ENCODE results near the gene CHRNE. TPM values are rescaled to one million over a fixed set of nuclear protein-coding genes. Genes with fewer than 3 reads are reported as not detected.
A peak's percentile ranks its signal among the peaks of the same experiment; 100 is the strongest.

Gene CHRNE
- total and polyA plus RNA-seq, 2 experiments from 2014 or later = 0.24 to 1.2 TPM

DNA sequence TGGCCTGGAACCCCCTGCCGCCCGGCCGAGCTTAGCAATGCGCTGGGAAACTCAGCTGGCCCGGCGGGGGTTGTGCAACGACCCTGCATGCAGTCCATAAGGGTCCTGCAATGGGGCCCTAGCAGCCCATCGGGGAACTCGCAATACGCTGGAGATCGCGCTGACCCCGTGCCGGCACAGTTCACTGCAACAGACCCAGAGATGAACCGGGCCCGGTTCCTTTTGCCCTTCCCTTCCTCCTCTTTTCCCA lies 36.6 kb upstream of the CHRNE start:
- Mint-ChIP-seq H3K4me3 (peak overlapping the region; percentile 92), H3K36me3 (ENCODE audit: low read depth) (peaks cover 74% of the 10 kb centered on the region), H3K27me3 (ENCODE audit: insufficient read depth, low read depth, poor library complexity) (peaks cover 19% of the 10 kb centered on the region), H3K9me3 (no peaks in the 10 kb centered on the region), H3K4me1 (peaks cover 30% of the 10 kb centered on the region), H3K27ac (peak overlapping the region; percentile 94)
- no peaks in the 10 kb centered on the region for H3K27me3 ChIP-seq (ENCODE audit: insufficient read depth)
- H3K4me3 ChIP-seq = peak overlapping the region; percentile 78
- no peaks in the 10 kb centered on the region for H3K9me2 ChIP-seq (ENCODE audit: insufficient read depth)
- H4K20me1 ChIP-seq (replicated peaks; ENCODE audit: insufficient read depth) = peaks cover 19% of the 10 kb centered on the region; the same call in 1 of the 2 replicates
- 0 out of 2 replicates have a peak overlapping the region, but pooled peaks have one; percentile 26 for H2AFZ ChIP-seq
- H3K4me2 ChIP-seq = peak overlapping the region; percentile 100
- ATAC-seq = peak; percentile 12
- peaks cover 5% of the 10 kb centered on the region; the same call in 1 of the 2 replicates for H3K36me3 ChIP-seq (ENCODE audit: insufficient read depth)
- peak; percentile 55 for DNase-seq (ENCODE audit: low spot score)
- H3K27ac ChIP-seq (ENCODE audit: low read depth) = peak overlapping the region; percentile 84
- peaks cover 20% of the 10 kb centered on the region for H3K4me1 ChIP-seq (ENCODE audit: insufficient read depth)
- H3K79me2 ChIP-seq (replicated peaks; ENCODE audit: insufficient read depth) = peaks cover 34% of the 10 kb centered on the region
- TF ChIP-seq ZNF331 (CRISPR knock-in tag; IDR thresholded peaks at IDR 0.05; ENCODE audit: low read depth) (no peak), STAT1 (IDR thresholded peaks at IDR 0.05; ENCODE audit: unreplicated experiment) (no peak), ZNF114 (CRISPR knock-in tag; IDR thresholded peaks at IDR 0.05) (no peak)
- TF ChIP-seq, protein P1, sequence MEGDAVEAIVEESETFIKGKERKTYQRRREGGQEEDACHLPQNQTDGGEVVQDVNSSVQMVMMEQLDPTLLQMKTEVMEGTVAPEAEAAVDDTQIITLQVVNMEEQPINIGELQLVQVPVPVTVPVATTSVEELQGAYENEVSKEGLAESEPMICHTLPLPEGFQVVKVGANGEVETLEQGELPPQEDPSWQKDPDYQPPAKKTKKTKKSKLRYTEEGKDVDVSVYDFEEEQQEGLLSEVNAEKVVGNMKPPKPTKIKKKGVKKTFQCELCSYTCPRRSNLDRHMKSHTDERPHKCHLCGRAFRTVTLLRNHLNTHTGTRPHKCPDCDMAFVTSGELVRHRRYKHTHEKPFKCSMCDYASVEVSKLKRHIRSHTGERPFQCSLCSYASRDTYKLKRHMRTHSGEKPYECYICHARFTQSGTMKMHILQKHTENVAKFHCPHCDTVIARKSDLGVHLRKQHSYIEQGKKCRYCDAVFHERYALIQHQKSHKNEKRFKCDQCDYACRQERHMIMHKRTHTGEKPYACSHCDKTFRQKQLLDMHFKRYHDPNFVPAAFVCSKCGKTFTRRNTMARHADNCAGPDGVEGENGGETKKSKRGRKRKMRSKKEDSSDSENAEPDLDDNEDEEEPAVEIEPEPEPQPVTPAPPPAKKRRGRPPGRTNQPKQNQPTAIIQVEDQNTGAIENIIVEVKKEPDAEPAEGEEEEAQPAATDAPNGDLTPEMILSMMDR (conservative IDR thresholded peaks at IDR 0.05; ENCODE audit: low read depth in 2 of 2) = no peak
- TF ChIP-seq, protein P2, sequence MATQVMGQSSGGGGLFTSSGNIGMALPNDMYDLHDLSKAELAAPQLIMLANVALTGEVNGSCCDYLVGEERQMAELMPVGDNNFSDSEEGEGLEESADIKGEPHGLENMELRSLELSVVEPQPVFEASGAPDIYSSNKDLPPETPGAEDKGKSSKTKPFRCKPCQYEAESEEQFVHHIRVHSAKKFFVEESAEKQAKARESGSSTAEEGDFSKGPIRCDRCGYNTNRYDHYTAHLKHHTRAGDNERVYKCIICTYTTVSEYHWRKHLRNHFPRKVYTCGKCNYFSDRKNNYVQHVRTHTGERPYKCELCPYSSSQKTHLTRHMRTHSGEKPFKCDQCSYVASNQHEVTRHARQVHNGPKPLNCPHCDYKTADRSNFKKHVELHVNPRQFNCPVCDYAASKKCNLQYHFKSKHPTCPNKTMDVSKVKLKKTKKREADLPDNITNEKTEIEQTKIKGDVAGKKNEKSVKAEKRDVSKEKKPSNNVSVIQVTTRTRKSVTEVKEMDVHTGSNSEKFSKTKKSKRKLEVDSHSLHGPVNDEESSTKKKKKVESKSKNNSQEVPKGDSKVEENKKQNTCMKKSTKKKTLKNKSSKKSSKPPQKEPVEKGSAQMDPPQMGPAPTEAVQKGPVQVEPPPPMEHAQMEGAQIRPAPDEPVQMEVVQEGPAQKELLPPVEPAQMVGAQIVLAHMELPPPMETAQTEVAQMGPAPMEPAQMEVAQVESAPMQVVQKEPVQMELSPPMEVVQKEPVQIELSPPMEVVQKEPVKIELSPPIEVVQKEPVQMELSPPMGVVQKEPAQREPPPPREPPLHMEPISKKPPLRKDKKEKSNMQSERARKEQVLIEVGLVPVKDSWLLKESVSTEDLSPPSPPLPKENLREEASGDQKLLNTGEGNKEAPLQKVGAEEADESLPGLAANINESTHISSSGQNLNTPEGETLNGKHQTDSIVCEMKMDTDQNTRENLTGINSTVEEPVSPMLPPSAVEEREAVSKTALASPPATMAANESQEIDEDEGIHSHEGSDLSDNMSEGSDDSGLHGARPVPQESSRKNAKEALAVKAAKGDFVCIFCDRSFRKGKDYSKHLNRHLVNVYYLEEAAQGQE (IDR thresholded peaks at IDR 0.05; ENCODE audit: unreplicated experiment) = no peak
- peaks cover 39% of the 10 kb centered on the region for H3F3A ChIP-seq (replicated peaks; ENCODE audit: low read depth)

DNA sequence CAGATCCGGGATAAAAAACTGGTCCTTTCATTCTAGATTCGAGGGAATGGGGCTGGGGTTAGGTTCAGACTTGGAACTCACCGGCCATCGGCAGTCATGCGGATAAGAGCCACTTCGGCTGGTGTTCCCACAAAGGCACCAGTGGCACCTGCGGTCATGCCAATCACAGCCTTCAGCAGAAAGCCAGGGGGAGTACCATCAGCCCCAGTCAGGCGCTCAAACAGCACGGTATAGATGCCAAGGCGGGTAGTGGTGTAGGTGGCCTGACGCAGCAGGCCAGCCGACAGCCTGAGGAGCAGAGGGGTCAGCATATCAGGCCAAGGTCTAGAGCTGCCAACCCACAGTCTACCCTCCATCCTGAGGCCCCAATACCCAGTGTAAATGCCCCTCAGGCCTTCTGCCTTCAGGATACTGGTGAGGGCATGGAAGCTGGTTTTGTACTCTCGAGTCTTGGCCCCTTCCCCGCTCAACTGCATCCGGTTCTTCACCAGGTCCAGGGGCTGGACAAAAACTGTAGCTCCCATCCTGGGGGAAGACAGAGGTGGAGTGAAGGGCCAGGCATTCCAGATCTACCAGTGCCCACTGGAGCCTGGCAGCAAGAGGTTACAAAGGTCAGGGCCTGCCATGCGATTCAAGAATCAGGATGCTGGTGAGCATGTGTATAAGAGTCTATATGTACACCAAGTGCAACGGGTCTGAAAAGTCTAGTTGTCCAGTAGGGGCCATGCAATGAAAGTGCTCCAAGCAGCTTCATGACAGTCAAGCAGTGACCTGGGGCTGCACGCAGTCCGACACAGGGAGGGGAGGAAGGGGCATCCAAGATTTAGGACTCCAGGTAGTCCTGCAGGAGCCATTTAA lies 36.0 kb upstream of the CHRNE start:
- Histone ChIP-seq H2AFZ (0 out of 2 replicates have a peak overlapping the region, but pooled peaks have one; percentile 26), H3K4me3 (peak overlapping the region; percentile 78), H3K4me1 (ENCODE audit: insufficient read depth) (peaks cover 16% of the 10 kb centered on the region), H3K27ac (ENCODE audit: low read depth) (peak overlapping the region; percentile 84), H3K27me3 (ENCODE audit: insufficient read depth) (no peaks in the 10 kb centered on the region), H3K4me2 (peak overlapping the region; percentile 100), H4K20me1 (replicated peaks; ENCODE audit: insufficient read depth) (peaks cover 18% of the 10 kb centered on the region; the same call in 1 of the 2 replicates), H3K9me2 (ENCODE audit: insufficient read depth) (no peaks in the 10 kb centered on the region), H3K36me3 (ENCODE audit: insufficient read depth) (peaks cover 5% of the 10 kb centered on the region; the same call in 1 of the 2 replicates), H3K79me2 (replicated peaks; ENCODE audit: insufficient read depth) (peaks cover 34% of the 10 kb centered on the region), H3F3A (replicated peaks; ENCODE audit: low read depth) (peaks cover 35% of the 10 kb centered on the region)
- Mint-ChIP-seq H3K4me3 (peak overlapping the region; percentile 92), H3K36me3 (ENCODE audit: low read depth) (peaks cover 69% of the 10 kb centered on the region), H3K27me3 (ENCODE audit: insufficient read depth, low read depth, poor library complexity) (peaks cover 13% of the 10 kb centered on the region), H3K4me1 (peaks cover 32% of the 10 kb centered on the region), H3K9me3 (no peaks in the 10 kb centered on the region), H3K27ac (peak overlapping the region; percentile 94)
- DNase-seq (ENCODE audit: low spot score) = no peak
- no peak; the same call in 1 of the 3 replicates for ATAC-seq
- TF ChIP-seq CREB1 (CRISPR knock-in tag; IDR thresholded peaks at IDR 0.05; ENCODE audit: low read depth) = no peak
- TF ChIP-seq, protein P3, sequence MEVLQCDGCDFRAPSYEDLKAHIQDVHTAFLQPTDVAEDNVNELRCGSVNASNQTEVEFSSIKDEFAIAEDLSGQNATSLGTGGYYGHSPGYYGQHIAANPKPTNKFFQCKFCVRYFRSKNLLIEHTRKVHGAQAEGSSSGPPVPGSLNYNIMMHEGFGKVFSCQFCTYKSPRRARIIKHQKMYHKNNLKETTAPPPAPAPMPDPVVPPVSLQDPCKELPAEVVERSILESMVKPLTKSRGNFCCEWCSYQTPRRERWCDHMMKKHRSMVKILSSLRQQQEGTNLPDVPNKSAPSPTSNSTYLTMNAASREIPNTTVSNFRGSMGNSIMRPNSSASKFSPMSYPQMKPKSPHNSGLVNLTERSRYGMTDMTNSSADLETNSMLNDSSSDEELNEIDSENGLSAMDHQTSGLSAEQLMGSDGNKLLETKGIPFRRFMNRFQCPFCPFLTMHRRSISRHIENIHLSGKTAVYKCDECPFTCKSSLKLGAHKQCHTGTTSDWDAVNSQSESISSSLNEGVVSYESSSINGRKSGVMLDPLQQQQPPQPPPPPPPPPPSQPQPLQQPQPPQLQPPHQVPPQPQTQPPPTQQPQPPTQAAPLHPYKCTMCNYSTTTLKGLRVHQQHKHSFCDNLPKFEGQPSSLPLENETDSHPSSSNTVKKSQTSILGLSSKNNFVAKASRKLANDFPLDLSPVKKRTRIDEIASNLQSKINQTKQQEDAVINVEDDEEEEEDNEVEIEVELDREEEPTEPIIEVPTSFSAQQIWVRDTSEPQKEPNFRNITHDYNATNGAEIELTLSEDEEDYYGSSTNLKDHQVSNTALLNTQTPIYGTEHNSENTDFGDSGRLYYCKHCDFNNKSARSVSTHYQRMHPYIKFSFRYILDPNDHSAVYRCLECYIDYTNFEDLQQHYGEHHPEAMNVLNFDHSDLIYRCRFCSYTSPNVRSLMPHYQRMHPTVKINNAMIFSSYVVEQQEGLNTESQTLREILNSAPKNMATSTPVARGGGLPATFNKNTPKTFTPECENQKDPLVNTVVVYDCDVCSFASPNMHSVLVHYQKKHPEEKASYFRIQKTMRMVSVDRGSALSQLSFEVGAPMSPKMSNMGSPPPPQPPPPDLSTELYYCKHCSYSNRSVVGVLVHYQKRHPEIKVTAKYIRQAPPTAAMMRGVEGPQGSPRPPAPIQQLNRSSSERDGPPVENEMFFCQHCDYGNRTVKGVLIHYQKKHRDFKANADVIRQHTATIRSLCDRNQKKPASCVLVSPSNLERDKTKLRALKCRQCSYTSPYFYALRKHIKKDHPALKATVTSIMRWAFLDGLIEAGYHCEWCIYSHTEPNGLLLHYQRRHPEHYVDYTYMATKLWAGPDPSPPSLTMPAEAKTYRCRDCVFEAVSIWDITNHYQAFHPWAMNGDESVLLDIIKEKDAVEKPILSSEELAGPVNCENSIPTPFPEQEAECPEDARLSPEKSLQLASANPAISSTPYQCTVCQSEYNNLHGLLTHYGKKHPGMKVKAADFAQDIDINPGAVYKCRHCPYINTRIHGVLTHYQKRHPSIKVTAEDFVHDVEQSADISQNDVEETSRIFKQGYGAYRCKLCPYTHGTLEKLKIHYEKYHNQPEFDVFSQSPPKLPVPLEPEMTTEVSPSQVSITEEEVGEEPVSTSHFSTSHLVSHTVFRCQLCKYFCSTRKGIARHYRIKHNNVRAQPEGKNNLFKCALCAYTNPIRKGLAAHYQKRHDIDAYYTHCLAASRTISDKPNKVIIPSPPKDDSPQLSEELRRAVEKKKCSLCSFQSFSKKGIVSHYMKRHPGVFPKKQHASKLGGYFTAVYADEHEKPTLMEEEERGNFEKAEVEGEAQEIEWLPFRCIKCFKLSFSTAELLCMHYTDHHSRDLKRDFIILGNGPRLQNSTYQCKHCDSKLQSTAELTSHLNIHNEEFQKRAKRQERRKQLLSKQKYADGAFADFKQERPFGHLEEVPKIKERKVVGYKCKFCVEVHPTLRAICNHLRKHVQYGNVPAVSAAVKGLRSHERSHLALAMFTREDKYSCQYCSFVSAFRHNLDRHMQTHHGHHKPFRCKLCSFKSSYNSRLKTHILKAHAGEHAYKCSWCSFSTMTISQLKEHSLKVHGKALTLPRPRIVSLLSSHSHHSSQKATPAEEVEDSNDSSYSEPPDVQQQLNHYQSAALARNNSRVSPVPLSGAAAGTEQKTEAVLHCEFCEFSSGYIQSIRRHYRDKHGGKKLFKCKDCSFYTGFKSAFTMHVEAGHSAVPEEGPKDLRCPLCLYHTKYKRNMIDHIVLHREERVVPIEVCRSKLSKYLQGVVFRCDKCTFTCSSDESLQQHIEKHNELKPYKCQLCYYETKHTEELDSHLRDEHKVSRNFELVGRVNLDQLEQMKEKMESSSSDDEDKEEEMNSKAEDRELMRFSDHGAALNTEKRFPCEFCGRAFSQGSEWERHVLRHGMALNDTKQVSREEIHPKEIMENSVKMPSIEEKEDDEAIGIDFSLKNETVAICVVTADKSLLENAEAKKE (CRISPR knock-in tag; IDR thresholded peaks at IDR 0.05) = no peak
